OCI-LY3 (cell line): ENCODE results near the gene SLC5A1.

Experiments used
- H2AFZ ChIP-seq: fragments of 200-600, 300-600 bp; shearing (Covaris generic); 2 replicates; pipeline ENCODE4 v1.6.0; 2014; ENCODE audit warnings: antibody characterized with exemption, low read depth, low read length
- H3K27ac ChIP-seq: fragments of 200-600, 300-600 bp; sonication (generic); 2 replicates; pipeline ENCODE4 v1.5.1; 2014; ENCODE audit warnings: mild to moderate bottlenecking, low read length, moderate library complexity, mixed read lengths
- H3K27me3 ChIP-seq: fragments of 200-600, 300-600 bp; sonication (generic); 2 replicates; pipeline ENCODE4 v1.6.1; 2014; ENCODE audit warnings: low read depth, low read length, mixed read lengths
- H3K36me3 ChIP-seq: fragments of 200-600, 300-600 bp; sonication (generic); replicated peaks from 2 replicates; pipeline ENCODE3; 2014; ENCODE audit warnings: low read depth, low read length, mixed read lengths
- H3K4me1 ChIP-seq: fragments of 300-600, 200-600 bp; sonication (generic); 2 replicates; pipeline ENCODE4 v1.6.1; 2014; ENCODE audit warnings: low read length, mixed read lengths
- H3K4me2 ChIP-seq: fragments of 200-600, 300-600 bp; sonication (generic); 2 replicates; pipeline ENCODE4 v1.6.1; 2014; ENCODE audit warnings: low read length, mixed read lengths
- H3K4me3 ChIP-seq: fragments of 300-600, 200-600 bp; sonication (generic); 2 replicates; pipeline ENCODE4 v1.5.1; 2014; ENCODE audit warnings: antibody characterized with exemption, mild to moderate bottlenecking, low read length, moderate library complexity
- H3K79me2 ChIP-seq: fragments of 300-600, 200-600 bp; shearing (Covaris generic); 2 replicates; pipeline ENCODE4 v1.6.1; 2014; ENCODE audit warnings: mild to moderate bottlenecking, low read length, mixed read lengths
- H3K9ac ChIP-seq: fragments of 300-600, 200-600 bp; shearing (Covaris generic); 2 replicates; pipeline ENCODE4 v1.6.0; 2014; ENCODE audit warnings: mild to moderate bottlenecking, low read length, moderate library complexity
- H3K9me3 ChIP-seq: fragments of 200-600, 300-600 bp; shearing (Covaris generic); 2 replicates; pipeline ENCODE4 v1.6.1; 2014; ENCODE audit warnings: low read length, mixed read lengths; ENCODE audit not compliant: insufficient read depth
- H4K20me1 ChIP-seq: fragments of 200-600, 300-600 bp; sonication (generic); 2 replicates; pipeline ENCODE4 v1.6.1; 2016; ENCODE audit warnings: low read length, mixed read lengths; ENCODE audit not compliant: insufficient read depth
- CTCF ChIP-seq: fragments of 200-600, 300-600 bp; sonication (generic); IDR thresholded peaks from 2 replicates; pipeline ENCODE4 v1.5.1; 2014; ENCODE audit warnings: antibody characterized with exemption, low read length, low read depth
- EZH2phosphoT487 ChIP-seq: fragments of 200-600 bp; shearing (Covaris generic); IDR thresholded peaks from 2 replicates; pipeline ENCODE4 v1.6.1; 2018; ENCODE audit warnings: antibody characterized with exemption, mixed run types, low read depth

Gene SLC5A1

GRCh38 chr22:32052936-32053791, 10.1 kb downstream of the SLC5A1 start:
- Histone ChIP-seq H4K20me1 (no peaks in the 10 kb centered on the region), H3K79me2 (no peaks in the 10 kb centered on the region), H3K27ac (no peak overlapping the region), H2AFZ (no peak overlapping the region), H3K27me3 (peaks cover 23% of the 10 kb centered on the region), H3K9me3 (no peaks in the 10 kb centered on the region), H3K36me3 (no peaks in the 10 kb centered on the region), H3K4me3 (no peak overlapping the region), H3K4me2 (no peak overlapping the region), H3K4me1 (peaks cover 21% of the 10 kb centered on the region), H3K9ac (no peak overlapping the region)
- TF ChIP-seq EZH2phosphoT487 (no peak), CTCF (no peak)

- no peak overlapping the region for H2AFZ ChIP-seq
- H3K9ac ChIP-seq: no peak overlapping the region
Measured at GRCh38 chr22:32055069-32055468, 12.0 kb downstream of the SLC5A1 start.

GRCh38 chr22:32058656-32059260, 15.7 kb downstream of the SLC5A1 start:
- peaks cover 45% of the 10 kb centered on the region for H3K27me3 ChIP-seq
- no peaks in the 10 kb centered on the region for H3K4me1 ChIP-seq
- H3K4me3 ChIP-seq: no peak overlapping the region
- H3K27ac ChIP-seq: no peak overlapping the region
- no peak overlapping the region for H2AFZ ChIP-seq
- no peak overlapping the region for H3K4me2 ChIP-seq
- H3K9me3 ChIP-seq: no peaks in the 10 kb centered on the region
- no peaks in the 10 kb centered on the region for H3K79me2 ChIP-seq
- no peaks in the 10 kb centered on the region for H3K36me3 ChIP-seq
- no peak overlapping the region for H3K9ac ChIP-seq
- no peaks in the 10 kb centered on the region for H4K20me1 ChIP-seq
- TF ChIP-seq EZH2phosphoT487 (no peak), CTCF (no peak)

More at GRCh38 chr22:32055069-32055468, 12.0 kb downstream of the SLC5A1 start:
- Histone ChIP-seq H3K27ac (no peak overlapping the region), H3K4me1 (peaks cover 21% of the 10 kb centered on the region), H3K36me3 (no peaks in the 10 kb centered on the region), H3K4me2 (no peak overlapping the region), H4K20me1 (no peaks in the 10 kb centered on the region), H3K9me3 (no peaks in the 10 kb centered on the region), H3K79me2 (no peaks in the 10 kb centered on the region), H3K27me3 (peaks cover 29% of the 10 kb centered on the region), H3K4me3 (no peak overlapping the region)
- TF ChIP-seq EZH2phosphoT487: no peak

GRCh38 chr22:32059426-32059825, 16.4 kb downstream of the SLC5A1 start:
- H3K9ac ChIP-seq: no peak overlapping the region
- no peaks in the 10 kb centered on the region for H3K79me2 ChIP-seq
- no peak overlapping the region for H3K4me2 ChIP-seq
- peaks cover 49% of the 10 kb centered on the region for H3K27me3 ChIP-seq
- no peaks in the 10 kb centered on the region for H4K20me1 ChIP-seq
- H3K36me3 ChIP-seq: no peaks in the 10 kb centered on the region
- TF ChIP-seq CTCF: no peak
- TF ChIP-seq EZH2phosphoT487: no peak
- no peaks in the 10 kb centered on the region for H3K9me3 ChIP-seq
- H3K4me1 ChIP-seq: no peaks in the 10 kb centered on the region
- H3K27ac ChIP-seq: no peak overlapping the region
- H2AFZ ChIP-seq: no peak overlapping the region
- no peak overlapping the region for H3K4me3 ChIP-seq
